Neural cell (in vitro differentiated cells): Measurements from ENCODE around the gene EBF3. TPM values are rescaled to one million over a fixed set of nuclear protein-coding genes. Genes with fewer than 3 reads are reported as not detected.

Experiments
- H2AFZ ChIP-seq: fragments of 200-600, 300-800 bp; sonication (generic), shearing (Covaris generic); 2 replicates; pipeline ENCODE4 v1.6.0; 2014; ENCODE audit warnings: low read depth, mild to moderate bottlenecking, antibody characterized with exemption, low read length, moderate library complexity
- H3F3A ChIP-seq: fragments of 200-600 bp; shearing (Covaris generic); 2 replicates; pipeline ENCODE4 v1.6.1; 2016; ENCODE audit warnings: mild to moderate bottlenecking, moderate library complexity, mixed read lengths, antibody characterized with exemption, low read length; ENCODE audit not compliant: insufficient read depth, poor library complexity, severe bottlenecking
- H3K27ac ChIP-seq: fragments of 200-600, 300-800 bp; sonication (generic), shearing (Covaris generic); 2 replicates; pipeline ENCODE4 v1.5.1; 2014; ENCODE audit warnings: mild to moderate bottlenecking, low read length, moderate library complexity
- H3K27me3 ChIP-seq: fragments of 300-800, 200-600 bp; sonication (generic), shearing (Covaris generic); 2 replicates; pipeline ENCODE4 v1.6.0; 2014; ENCODE audit warnings: mild to moderate bottlenecking, low read depth, low read length, moderate library complexity; ENCODE audit not compliant: insufficient read depth
- H3K36me3 ChIP-seq: fragments of 300-800, 200-600 bp; sonication (generic), shearing (Covaris generic); 2 replicates; pipeline ENCODE4 v1.5.1; 2014; ENCODE audit warnings: mild to moderate bottlenecking, antibody characterized with exemption, low read length, moderate library complexity; ENCODE audit not compliant: insufficient read depth
- H3K4me2 ChIP-seq: fragments of 300-800, 200-600 bp; sonication (generic), shearing (Covaris generic); 2 replicates; pipeline ENCODE4 v1.6.0; 2014; ENCODE audit warnings: mild to moderate bottlenecking, low read length
- H3K4me3 ChIP-seq: fragments of 300-800, 200-600 bp; sonication (generic), shearing (Covaris generic); 2 replicates; pipeline ENCODE4 v1.5.1; 2014; ENCODE audit warnings: mild to moderate bottlenecking, low read length, moderate library complexity
- H3K79me2 ChIP-seq: fragments of 200-600 bp; shearing (Covaris generic); replicated peaks from 2 replicates; pipeline ENCODE4 v1.6.0; 2014; ENCODE audit warnings: mild to moderate bottlenecking, low read length, moderate library complexity; ENCODE audit not compliant: insufficient read depth
- H3K9ac ChIP-seq: fragments of 300-800, 200-600 bp; sonication (generic), shearing (Covaris generic); 2 replicates; pipeline ENCODE4 v1.6.1; 2016; ENCODE audit warnings: mild to moderate bottlenecking, low read length, mixed read lengths
- H3K9me2 ChIP-seq: fragments of 200-600 bp; shearing (Covaris generic); 2 replicates; pipeline ENCODE4 v1.6.1; 2016; ENCODE audit warnings: mild to moderate bottlenecking, low read length, mixed read lengths; ENCODE audit not compliant: insufficient read depth
- H3K9me3 ChIP-seq: fragments of 200-600, 300-800 bp; sonication (generic), shearing (Covaris generic); 2 replicates; pipeline ENCODE4 v1.6.1; 2016; ENCODE audit warnings: mild to moderate bottlenecking, mixed run types, low read length, moderate library complexity, mixed read lengths
- H4K20me1 ChIP-seq: fragments of 200-600 bp; shearing (Covaris generic); 2 replicates; pipeline ENCODE4 v1.6.1; 2016; ENCODE audit warnings: mild to moderate bottlenecking, mixed run types; ENCODE audit not compliant: insufficient read depth
- CTCF ChIP-seq: fragments of 450-650 bp; IDR thresholded peaks from 2 replicates; pipeline ENCODE4 v1.5.1; 2014; ENCODE audit warnings: antibody characterized with exemption, mild to moderate bottlenecking, moderate library complexity; ENCODE audit not compliant: poor library complexity, severe bottlenecking
- EP300 ChIP-seq: fragments of 450-650 bp; conservative IDR thresholded peaks from 2 replicates; pipeline ENCODE4 v1.6.1; 2014; ENCODE audit warnings: antibody characterized with exemption, mild to moderate bottlenecking, moderate library complexity; ENCODE audit not compliant: poor library complexity, severe bottlenecking
- EZH2 ChIP-seq: fragments of 200-600, 300-800 bp; shearing (Covaris generic), sonication (generic); IDR thresholded peaks from 2 replicates; pipeline ENCODE4 v1.6.1; 2014; ENCODE audit warnings: antibody characterized with exemption, low read length, borderline replicate concordance, mild to moderate bottlenecking; ENCODE audit not compliant: insufficient read depth, poor library complexity, severe bottlenecking
- MXI1 ChIP-seq: fragments of 450-650 bp; conservative IDR thresholded peaks from 2 replicates; pipeline ENCODE4 v1.6.1; 2014; ENCODE audit warnings: antibody characterized with exemption, mild to moderate bottlenecking; ENCODE audit not compliant: poor library complexity, severe bottlenecking
- POLR2AphosphoS5 ChIP-seq: IDR thresholded peaks from 2 replicates; pipeline ENCODE4 v1.6.1; 2012
- RAD21 ChIP-seq: fragments of 450-650 bp; conservative IDR thresholded peaks from 2 replicates; pipeline ENCODE4 v1.6.1; 2014; ENCODE audit warnings: antibody characterized with exemption, mild to moderate bottlenecking, moderate library complexity
- REST ChIP-seq: IDR thresholded peaks from 2 replicates; pipeline ENCODE4 v1.6.1; 2012; ENCODE audit warnings: borderline replicate concordance
- SMC3 ChIP-seq: fragments of 450-650 bp; conservative IDR thresholded peaks from 2 replicates; pipeline ENCODE4 v1.6.1; 2014; ENCODE audit warnings: antibody characterized with exemption, mild to moderate bottlenecking, moderate library complexity; ENCODE audit not compliant: poor library complexity
- TAF1 ChIP-seq: IDR thresholded peaks from 2 replicates; pipeline ENCODE4 v1.6.1; 2012; ENCODE audit warnings: low read depth
- polyA plus RNA-seq: library from polyadenylated mRNA; depleted of rRNA; stranded (reverse); fragments of >200 nt; gene quantifications from 2 replicates; pipeline ENCODE4 v1.2.3, GENCODE V29; 2014

Gene EBF3
- polyA plus RNA-seq, 1 donor from 2014 or later = 0.38 TPM

GRCh38 chr10:129912986-129913695, 50.9 kb downstream of the EBF3 start:
- Histone ChIP-seq H3K9ac (no peak overlapping the region), H3K79me2 (no peaks in the 10 kb centered on the region), H3K9me2 (no peaks in the 10 kb centered on the region), H3K4me3 (no peak overlapping the region), H3K36me3 (no peaks in the 10 kb centered on the region), H3K4me2 (no peak overlapping the region), H3K9me3 (no peaks in the 10 kb centered on the region), H3F3A (no peaks in the 10 kb centered on the region), H2AFZ (no peak overlapping the region), H3K27ac (no peak overlapping the region), H4K20me1 (no peaks in the 10 kb centered on the region), H3K27me3 (no peaks in the 10 kb centered on the region)
- TF ChIP-seq EP300 (no peak), POLR2AphosphoS5 (no peak), EZH2 (no peak)

- Histone ChIP-seq H3K9ac (no peak overlapping the region), H2AFZ (no peak overlapping the region), H3K27ac (no peak overlapping the region), H3K4me2 (no peak overlapping the region), H3K4me3 (no peak overlapping the region), H3K9me2 (no peaks in the 10 kb centered on the region), H3K9me3 (no peaks in the 10 kb centered on the region), H3K79me2 (no peaks in the 10 kb centered on the region), H3K27me3 (no peaks in the 10 kb centered on the region), H4K20me1 (no peaks in the 10 kb centered on the region), H3K36me3 (no peaks in the 10 kb centered on the region), H3F3A (no peaks in the 10 kb centered on the region)
- TF ChIP-seq RAD21 (peak; percentile 16), POLR2AphosphoS5 (peak; percentile 67), EP300 (peak; percentile 88), MXI1 (no peak), REST (peak; percentile 51)
Observed at GRCh38 chr10:129912166-129912917, 51.7 kb downstream of the EBF3 start.

- Histone ChIP-seq H3K4me3 (no peak overlapping the region), H3K9me2 (no peaks in the 10 kb centered on the region), H3F3A (no peaks in the 10 kb centered on the region), H3K9me3 (no peaks in the 10 kb centered on the region), H3K27me3 (no peaks in the 10 kb centered on the region), H3K4me2 (no peak overlapping the region), H3K9ac (no peak overlapping the region), H3K79me2 (no peaks in the 10 kb centered on the region), H3K36me3 (no peaks in the 10 kb centered on the region), H2AFZ (no peak overlapping the region), H3K27ac (no peak overlapping the region), H4K20me1 (no peaks in the 10 kb centered on the region)
- TF ChIP-seq EZH2 (no peak), MXI1 (no peak), TAF1 (no peak), REST (no peak), EP300 (no peak), CTCF (no peak), SMC3 (no peak), RAD21 (no peak)
Observed at GRCh38 chr10:129911451-129912165, 52.5 kb downstream of the EBF3 start.
